SU-DHL-6 (cell line): Measurements from ENCODE around the gene OSBPL6.

Experiments
- H2AFZ ChIP-seq: fragments of 200-600 bp; sonication (generic); 2 replicates; pipeline ENCODE4 v1.6.1; 2014; ENCODE audit warnings: low read depth, mild to moderate bottlenecking, moderate library complexity, mixed read lengths, antibody characterized with exemption, low read length; ENCODE audit not compliant: severe bottlenecking
- H3F3A ChIP-seq: fragments of 200-600 bp; shearing (Covaris generic); 2 replicates; pipeline ENCODE4 v1.6.0; 2016; ENCODE audit warnings: antibody characterized with exemption, mild to moderate bottlenecking; ENCODE audit not compliant: insufficient read depth
- H3K27ac ChIP-seq: fragments of 200-600 bp; sonication (generic); 2 replicates; pipeline ENCODE4 v1.5.1; 2016; ENCODE audit warnings: low read depth, mild to moderate bottlenecking, low read length, moderate library complexity, mixed read lengths
- H3K27me3 ChIP-seq: fragments of 200-600 bp; sonication (generic), shearing (Covaris generic); 2 replicates; pipeline ENCODE4 v1.6.0; 2014; ENCODE audit warnings: mild to moderate bottlenecking, low read length
- H3K36me3 ChIP-seq: fragments of 200-600 bp; sonication (generic); 2 replicates; pipeline ENCODE4 v1.6.1; 2014; ENCODE audit warnings: mild to moderate bottlenecking, low read length, mixed read lengths
- H3K4me2 ChIP-seq: fragments of 300-600, 200-600 bp; shearing (Covaris generic), sonication (generic); 2 replicates; pipeline ENCODE4 v1.6.0; 2014; ENCODE audit warnings: low read length, low read depth, mild to moderate bottlenecking; ENCODE audit not compliant: poor library complexity, severe bottlenecking
- H3K4me3 ChIP-seq: fragments of 200-600 bp; sonication (generic); 2 replicates; pipeline ENCODE4 v1.5.1; 2014; ENCODE audit warnings: antibody characterized with exemption, low read length, mild to moderate bottlenecking, mixed read lengths; ENCODE audit not compliant: insufficient read depth, poor library complexity, severe bottlenecking
- H3K79me2 ChIP-seq: fragments of 200-600 bp; sonication (generic); 2 replicates; pipeline ENCODE4 v1.6.1; 2014; ENCODE audit warnings: mild to moderate bottlenecking, low read length, moderate library complexity; ENCODE audit not compliant: insufficient read depth
- H3K9ac ChIP-seq: fragments of 200-600 bp; sonication (generic); 2 replicates; pipeline ENCODE4 v1.7.0; 2014; ENCODE audit warnings: mild to moderate bottlenecking, low read length
- H3K9me2 ChIP-seq: fragments of 200-600 bp; sonication (generic); replicated peaks from 2 replicates; pipeline ENCODE4 v1.6.1; 2014; ENCODE audit warnings: low read length; ENCODE audit not compliant: insufficient read depth
- H3K9me3 ChIP-seq: fragments of 200-600 bp; sonication (generic); 2 replicates; pipeline ENCODE4 v1.6.1; 2014; ENCODE audit warnings: low read length, mixed read lengths; ENCODE audit not compliant: insufficient read depth
- H4K20me1 ChIP-seq: fragments of 200-600 bp; sonication (generic); 2 replicates; pipeline ENCODE4 v1.6.1; 2014; ENCODE audit warnings: low read depth, mild to moderate bottlenecking, antibody characterized with exemption, low read length, moderate library complexity, mixed read lengths
- CTCF ChIP-seq: fragments of 200-600 bp; sonication (generic); IDR thresholded peaks from one replicate; pipeline ENCODE4 v1.5.1; 2017; ENCODE audit warnings: antibody characterized with exemption, mild to moderate bottlenecking, low read length, moderate library complexity; ENCODE audit not compliant: insufficient read depth, poor library complexity, severe bottlenecking
- EZH2phosphoT487 ChIP-seq: fragments of 200-600 bp; sonication (generic), shearing (Covaris generic); conservative IDR thresholded peaks from 2 replicates; pipeline ENCODE4 v1.6.1; 2018; ENCODE audit warnings: mild to moderate bottlenecking, antibody characterized with exemption, low read length, moderate library complexity, mixed read lengths

Gene OSBPL6

GRCh38 chr2:178271094-178271493 is 76.8 kb downstream of the OSBPL6 start:
- H3K79me2 ChIP-seq: no peaks in the 10 kb centered on the region
- no peak overlapping the region for H3K9ac ChIP-seq
- H3K27me3 ChIP-seq: no peaks in the 10 kb centered on the region
- H4K20me1 ChIP-seq: no peaks in the 10 kb centered on the region
- TF ChIP-seq EZH2phosphoT487 (no peak), CTCF (no peak)
- H3K9me3 ChIP-seq: no peaks in the 10 kb centered on the region
- no peaks in the 10 kb centered on the region for H3K36me3 ChIP-seq
- no peak overlapping the region for H2AFZ ChIP-seq
- no peak overlapping the region for H3K4me2 ChIP-seq
- no peak overlapping the region for H3K4me3 ChIP-seq
- H3F3A ChIP-seq: no peaks in the 10 kb centered on the region
- no peak overlapping the region for H3K27ac ChIP-seq
- no peaks in the 10 kb centered on the region for H3K9me2 ChIP-seq

GRCh38 chr2:178271629-178272333 is 77.5 kb downstream of the OSBPL6 start:
- no peaks in the 10 kb centered on the region for H4K20me1 ChIP-seq
- no peaks in the 10 kb centered on the region for H3F3A ChIP-seq
- no peaks in the 10 kb centered on the region for H3K9me2 ChIP-seq
- no peak overlapping the region for H3K4me3 ChIP-seq
- no peaks in the 10 kb centered on the region for H3K36me3 ChIP-seq
- no peak overlapping the region for H2AFZ ChIP-seq
- H3K27ac ChIP-seq: no peak overlapping the region
- no peaks in the 10 kb centered on the region for H3K9me3 ChIP-seq
- no peak for TF ChIP-seq CTCF
- no peak for TF ChIP-seq EZH2phosphoT487
- no peak overlapping the region for H3K4me2 ChIP-seq
- no peak overlapping the region for H3K9ac ChIP-seq
- H3K79me2 ChIP-seq: no peaks in the 10 kb centered on the region
- H3K27me3 ChIP-seq: no peaks in the 10 kb centered on the region

GRCh38 chr2:178273787-178274360 is 79.6 kb downstream of the OSBPL6 start:
- H3K9me2 ChIP-seq: no peaks in the 10 kb centered on the region
- H3K4me3 ChIP-seq: no peak overlapping the region
- H4K20me1 ChIP-seq: no peaks in the 10 kb centered on the region
- TF ChIP-seq EZH2phosphoT487 (no peak), CTCF (no peak)
- no peak overlapping the region for H3K4me2 ChIP-seq
- no peaks in the 10 kb centered on the region for H3K79me2 ChIP-seq
- H3F3A ChIP-seq: no peaks in the 10 kb centered on the region
- no peaks in the 10 kb centered on the region for H3K9me3 ChIP-seq
- H3K27ac ChIP-seq: no peak overlapping the region
- no peaks in the 10 kb centered on the region for H3K36me3 ChIP-seq
- H3K9ac ChIP-seq: no peak overlapping the region
- H2AFZ ChIP-seq: no peak overlapping the region
- H3K27me3 ChIP-seq: no peaks in the 10 kb centered on the region
